GM23338 (cell line): ENCODE data around the gene MAG. TPM values are rescaled to one million over a fixed set of nuclear protein-coding genes. Genes with fewer than 3 reads are reported as not detected.
A peak's percentile ranks its signal among the peaks of the same experiment; 100 is the strongest.

ENCODE experiments used
- ATAC-seq: fragments of 200-7000 bp; cut with Tn5 transposase; 3 replicates; pipeline ENCODE4 v1.9.1; 2020
- DNase-seq: peaks from one replicate; pipeline ENCODE4 v3.0.0-alpha.2; 2015; ENCODE audit warnings: low spot score
- H2AFZ ChIP-seq: fragments of 200-600 bp; sonication (generic); 2 replicates; pipeline ENCODE4 v1.8.0; 2016; ENCODE audit warnings: antibody characterized with exemption, mild to moderate bottlenecking, moderate library complexity
- H3F3A ChIP-seq: fragments of 200-600 bp; sonication (generic); replicated peaks from 2 replicates; pipeline ENCODE4 v1.8.0; 2017; ENCODE audit warnings: antibody characterized with exemption, mixed run types, low read depth
- H3K27ac ChIP-seq: fragments of 200-600 bp; sonication (generic); 2 replicates; pipeline ENCODE4 v1.6.1; 2016; ENCODE audit warnings: low read depth
- H3K27me3 ChIP-seq: fragments of 200-600 bp; sonication (generic); 2 replicates; pipeline ENCODE4 v1.8.0; 2016; ENCODE audit warnings: mild to moderate bottlenecking, mixed run types, moderate library complexity; ENCODE audit not compliant: insufficient read depth
- H3K36me3 ChIP-seq: fragments of 200-600 bp; sonication (generic); 2 replicates; pipeline ENCODE4 v1.8.0; 2016; ENCODE audit warnings: mild to moderate bottlenecking; ENCODE audit not compliant: insufficient read depth
- H3K4me1 ChIP-seq: fragments of 200-600 bp; sonication (generic); 2 replicates; pipeline ENCODE4 v1.8.0; 2016; ENCODE audit warnings: mild to moderate bottlenecking, moderate library complexity; ENCODE audit not compliant: insufficient read depth
- H3K4me2 ChIP-seq: fragments of 200-600 bp; sonication (generic); 2 replicates; pipeline ENCODE4 v1.7.1; 2017; ENCODE audit warnings: mixed run types
- H3K4me3 ChIP-seq: fragments of 200-600 bp; sonication (generic); 2 replicates; pipeline ENCODE4 v1.6.1; 2016; ENCODE audit warnings: mixed run types
- H3K79me2 ChIP-seq: fragments of 200-600 bp; sonication (generic); replicated peaks from 2 replicates; pipeline ENCODE4 v1.8.0; 2017; ENCODE audit warnings: mild to moderate bottlenecking; ENCODE audit not compliant: insufficient read depth
- H3K9me2 ChIP-seq: fragments of 200-600 bp; sonication (generic); 2 replicates; pipeline ENCODE4 v1.8.0; 2017; ENCODE audit not compliant: insufficient read depth
- H4K20me1 ChIP-seq: fragments of 200-600 bp; sonication (generic); replicated peaks from 2 replicates; pipeline ENCODE4 v1.8.0; 2017; ENCODE audit warnings: mild to moderate bottlenecking; ENCODE audit not compliant: insufficient read depth
- H3K27ac Mint-ChIP-seq: 2 replicates; pipeline ENCODE4 v1.8.0; 2020; ENCODE audit warnings: inconsistent platforms, mild to moderate bottlenecking, moderate library complexity, mixed read lengths
- H3K27me3 Mint-ChIP-seq: 3 replicates; pipeline ENCODE4 v1.8.0; 2022; ENCODE audit warnings: low read depth, mild to moderate bottlenecking, moderate library complexity, mixed read lengths, inconsistent platforms; ENCODE audit not compliant: insufficient read depth, poor library complexity
- H3K36me3 Mint-ChIP-seq: 3 replicates; pipeline ENCODE4 v1.8.0; 2021; ENCODE audit warnings: low read depth, mild to moderate bottlenecking, inconsistent platforms, moderate library complexity, mixed read lengths
- H3K4me1 Mint-ChIP-seq: 3 replicates; pipeline ENCODE4 v1.8.0; 2020; ENCODE audit warnings: mild to moderate bottlenecking, inconsistent platforms, mixed read lengths
- H3K4me3 Mint-ChIP-seq: 3 replicates; pipeline ENCODE4 v1.8.0; 2021; ENCODE audit warnings: moderate library complexity, mild to moderate bottlenecking, inconsistent platforms, mixed read lengths
- H3K9me3 Mint-ChIP-seq: 3 replicates; pipeline ENCODE4 v1.8.0; 2020; ENCODE audit warnings: moderate library complexity, mild to moderate bottlenecking, inconsistent platforms, mixed read lengths
- CREB1 ChIP-seq: fragments of 250-450 bp; sonication (Bioruptor Pico); IDR thresholded peaks from 2 replicates; pipeline ENCODE4 v1.5.0; 2020; ENCODE audit warnings: low read depth, mild to moderate bottlenecking, moderate library complexity
- ETS1 ChIP-seq: IDR thresholded peaks from 2 replicates; pipeline ENCODE4 v1.6.1; 2016; ENCODE audit warnings: antibody characterized with exemption
- EZH2 ChIP-seq: fragments of 200-600 bp; sonication (generic); IDR thresholded peaks from one replicate; pipeline ENCODE4 v1.8.0; 2017; ENCODE audit warnings: antibody characterized with exemption, mild to moderate bottlenecking, low read depth; ENCODE audit not compliant: unreplicated experiment
- EZH2phosphoT487 ChIP-seq: fragments of 200-600 bp; sonication (generic); IDR thresholded peaks from one replicate; pipeline ENCODE4 v1.8.1; 2018; ENCODE audit warnings: antibody characterized with exemption; ENCODE audit not compliant: unreplicated experiment
- NANOG ChIP-seq: IDR thresholded peaks from 2 replicates; pipeline ENCODE4 v1.6.1; 2016; ENCODE audit warnings: antibody characterized with exemption, borderline replicate concordance
- REST ChIP-seq: IDR thresholded peaks from one replicate; pipeline ENCODE4 v1.6.1; 2018; ENCODE audit warnings: antibody characterized with exemption; ENCODE audit not compliant: unreplicated experiment
- ZNF114 ChIP-seq: fragments of 250-450 bp; sonication (Bioruptor Pico); IDR thresholded peaks from 2 replicates; pipeline ENCODE4 v1.5.0; 2020; ENCODE audit warnings: mild to moderate bottlenecking, moderate library complexity
- ZNF331 ChIP-seq: fragments of 250-450 bp; sonication (Bioruptor Pico); IDR thresholded peaks from 2 replicates; pipeline ENCODE4 v1.5.0; 2020; ENCODE audit warnings: low read depth, mild to moderate bottlenecking, moderate library complexity
- ZNF462 ChIP-seq: fragments of 250-450 bp; sonication (Bioruptor Pico); IDR thresholded peaks from 2 replicates; pipeline ENCODE4 v1.5.0; 2020; ENCODE audit warnings: mild to moderate bottlenecking, moderate library complexity
- polyA plus RNA-seq: library from polyadenylated mRNA; unstranded; fragments of >200 nt; fragmentation: Nextera tagmentation; extraction: Ambion mirVana; gene quantifications from 2 replicates; pipeline ENCODE4 v1.2.1, GENCODE V29; 2016
- total RNA-seq: library from RNA; depleted of rRNA; stranded (reverse); fragments of >200 nt; shearing (Covaris generic); gene quantifications from 2 replicates; pipeline ENCODE4 v1.2.3, GENCODE V29; 2014

The MAG gene
- total and polyA plus RNA-seq, 2 experiments from 2014 or later: 0.61 to 1.3 TPM

GRCh38 chr19:35332817-35333216 lies 40.9 kb downstream of the MAG start:
- ATAC-seq: no peak; the same call in 2 of the 3 replicates
- Mint-ChIP-seq H3K27me3 (peaks cover 5% of the 10 kb centered on the region), H3K9me3 (no peaks in the 10 kb centered on the region; the same call in 2 of the 3 replicates), H3K36me3 (no peaks in the 10 kb centered on the region), H3K4me3 (no peak overlapping the region), H3K27ac (no peak overlapping the region), H3K4me1 (peaks cover 7% of the 10 kb centered on the region)
- peak; percentile 12 for DNase-seq
- Histone ChIP-seq H4K20me1 (no peaks in the 10 kb centered on the region), H2AFZ (peak overlapping the region; percentile 28; the same call in 1 of the 2 replicates), H3K79me2 (no peaks in the 10 kb centered on the region), H3K27ac (no peak overlapping the region), H3K4me3 (no peak overlapping the region), H3F3A (no peaks in the 10 kb centered on the region), H3K36me3 (no peaks in the 10 kb centered on the region), H3K27me3 (no peaks in the 10 kb centered on the region), H3K4me1 (no peaks in the 10 kb centered on the region), H3K4me2 (no peak overlapping the region), H3K9me2 (no peaks in the 10 kb centered on the region)
- no peak for TF ChIP-seq CREB1
- no peak for TF ChIP-seq ZNF114
- no peak for TF ChIP-seq ZNF331 (CRISPR knock-in tag)
- no peak for TF ChIP-seq ETS1

GRCh38 chr19:35334144-35334753 lies 42.3 kb downstream of the MAG start:
- no peaks in the 10 kb centered on the region for H3K27me3 ChIP-seq
- no peak overlapping the region for H3K27ac ChIP-seq
- no peaks in the 10 kb centered on the region for H3K4me1 ChIP-seq
- no peaks in the 10 kb centered on the region for H4K20me1 ChIP-seq
- ATAC-seq (no peak), DNase-seq (no peak)
- Mint-ChIP-seq H3K27ac (no peak overlapping the region), H3K9me3 (no peaks in the 10 kb centered on the region; the same call in 2 of the 3 replicates), H3K4me1 (no peaks in the 10 kb centered on the region; the same call in 2 of the 3 replicates), H3K36me3 (no peaks in the 10 kb centered on the region), H3K27me3 (peaks cover 5% of the 10 kb centered on the region), H3K4me3 (no peak overlapping the region)
- no peak overlapping the region for H3K4me3 ChIP-seq
- H3K4me2 ChIP-seq: no peak overlapping the region
- H3K36me3 ChIP-seq: no peaks in the 10 kb centered on the region
- H3F3A ChIP-seq: no peaks in the 10 kb centered on the region
- no peaks in the 10 kb centered on the region for H3K9me2 ChIP-seq
- no peak overlapping the region for H2AFZ ChIP-seq
- no peaks in the 10 kb centered on the region for H3K79me2 ChIP-seq
- TF ChIP-seq EZH2 (no peak), EZH2phosphoT487 (no peak), ZNF331 (CRISPR knock-in tag) (no peak), ETS1 (no peak), ZNF462 (CRISPR knock-in tag) (no peak), ZNF114 (no peak), NANOG (no peak), REST (no peak)
